GM19043 (cell line): ENCODE data around the gene CDH4.

Experiments used
- ATAC-seq: cut with Tn5 transposase; IDR thresholded peaks from one replicate; pipeline ENCODE4 v1.9.1; 2021; ENCODE audit warnings: low read depth; ENCODE audit not compliant: unreplicated experiment

CDH4 gene

DNA sequence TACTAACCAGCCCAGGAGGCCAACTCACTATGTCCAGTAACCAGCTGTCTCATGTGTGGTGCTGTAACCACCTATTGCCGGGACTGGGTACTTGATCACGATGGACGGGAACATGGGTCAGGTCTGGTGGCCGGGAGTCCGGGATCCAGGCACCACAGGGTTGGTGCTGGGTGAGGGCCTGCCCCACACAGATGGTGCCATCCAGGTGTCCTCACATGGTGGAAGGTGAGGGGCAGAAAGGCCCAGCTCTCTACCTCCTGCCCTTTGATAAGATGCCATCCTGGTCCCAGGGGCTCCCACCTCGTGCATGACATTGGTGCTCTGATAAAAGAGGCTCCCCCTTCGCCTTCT is 697.3 kb downstream of the CDH4 start:
- no peak for ATAC-seq

DNA sequence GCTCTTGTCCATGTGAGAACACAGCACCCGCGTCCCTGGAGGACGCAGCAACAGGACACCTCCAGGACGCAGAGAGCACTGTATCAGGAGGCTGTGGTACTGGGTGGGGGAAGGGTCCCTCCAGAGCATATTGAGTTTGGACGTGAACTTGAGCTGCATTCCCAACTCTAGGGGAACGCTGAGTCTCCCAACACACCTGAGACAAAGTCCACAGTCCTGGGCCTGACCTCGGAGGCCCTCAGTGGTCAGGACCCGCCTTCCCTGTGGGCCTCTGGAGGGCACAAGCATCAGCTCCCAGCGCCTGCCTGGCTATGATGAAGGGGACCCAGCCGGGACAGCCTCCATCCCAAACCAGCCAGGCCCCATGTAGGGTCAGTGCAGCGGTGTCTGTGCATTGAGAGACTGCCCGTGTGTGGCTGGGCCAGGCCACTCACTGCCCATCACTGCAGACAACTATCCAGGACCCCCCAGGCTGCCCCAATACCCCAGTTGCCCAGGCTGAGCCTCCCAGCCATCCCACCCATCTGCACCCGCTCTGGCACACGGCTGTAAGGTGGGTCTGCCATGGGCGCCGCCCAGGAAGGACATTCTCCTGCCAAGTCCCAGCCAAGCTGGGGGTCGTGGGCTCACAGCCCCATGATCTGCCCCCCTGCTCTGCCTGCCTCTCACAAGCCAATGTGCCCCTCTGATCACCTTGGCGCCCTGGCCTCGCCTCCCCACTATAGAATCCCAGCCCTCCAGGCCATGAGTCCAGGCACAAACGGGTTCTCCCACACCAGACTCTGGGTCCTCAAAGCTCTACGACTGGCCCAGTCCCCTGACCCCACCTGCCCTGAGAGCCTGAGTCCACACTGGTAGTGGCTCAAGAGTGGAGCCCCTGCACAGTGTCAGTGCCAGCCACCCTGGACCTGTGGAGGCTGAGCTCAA is 697.9 kb downstream of the CDH4 start:
- no peak for ATAC-seq

DNA sequence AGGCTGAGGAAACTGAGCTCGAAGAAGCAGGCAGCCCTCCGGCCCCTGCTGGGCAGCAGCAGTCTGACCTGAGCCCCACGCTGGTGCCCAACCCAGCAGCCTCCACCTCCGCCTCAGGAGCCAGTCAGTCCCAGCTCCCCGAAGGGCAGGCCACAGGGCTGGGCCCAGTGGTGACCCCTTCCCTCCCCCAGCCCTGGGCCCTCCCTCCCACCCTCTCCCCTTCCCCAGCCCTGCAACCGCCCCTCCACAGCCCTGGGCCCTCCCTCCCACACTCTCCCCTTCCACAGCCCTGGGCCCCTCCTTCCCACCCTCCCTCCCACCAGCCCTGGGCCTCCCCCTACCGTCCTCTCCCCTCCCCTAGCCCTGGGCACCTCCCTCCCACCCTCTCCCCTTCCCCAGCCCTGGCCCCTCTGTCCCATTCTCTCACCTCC is 698.6 kb downstream of the CDH4 start:
- no peak for ATAC-seq

DNA sequence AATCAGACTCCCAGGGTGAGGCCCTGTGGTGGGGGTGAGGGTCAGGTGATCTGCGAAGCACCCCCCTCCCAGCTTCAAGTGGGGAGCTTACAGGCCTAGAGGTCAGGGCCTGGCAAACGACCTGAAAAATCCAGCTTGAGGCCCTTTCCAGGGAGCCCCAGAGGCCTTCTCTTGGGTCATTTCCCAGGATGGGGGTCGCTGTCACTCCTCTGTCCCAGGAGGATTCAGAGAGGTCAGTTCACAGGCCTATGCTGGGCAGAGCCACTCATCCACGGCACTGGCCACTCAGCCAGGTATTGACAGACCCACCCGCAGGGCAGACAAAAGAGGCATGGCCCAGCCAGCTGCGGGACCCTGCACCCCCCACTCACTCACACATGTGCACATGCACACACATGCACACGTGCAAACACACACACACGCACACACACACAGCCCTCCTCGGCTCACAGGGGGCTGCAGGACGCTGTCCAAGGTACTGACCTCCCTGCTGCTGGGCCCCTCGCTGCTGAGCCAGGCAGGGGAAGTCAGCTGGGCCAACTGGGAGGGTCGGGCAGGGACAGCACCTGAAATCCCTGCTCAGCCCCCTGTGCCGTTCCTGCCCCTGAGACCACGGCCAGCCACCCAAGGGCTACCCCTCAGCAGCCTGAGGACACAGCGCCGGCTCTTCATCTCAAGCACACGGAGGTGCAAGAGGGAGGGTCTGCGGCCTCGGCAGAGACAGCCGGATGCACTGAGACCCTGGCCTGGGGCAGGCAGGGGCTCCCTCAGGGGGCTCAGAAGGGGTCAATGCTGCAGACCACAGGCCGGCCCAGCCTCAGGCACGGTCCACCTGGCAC is 699.9 kb downstream of the CDH4 start:
- ATAC-seq, result no peak

DNA sequence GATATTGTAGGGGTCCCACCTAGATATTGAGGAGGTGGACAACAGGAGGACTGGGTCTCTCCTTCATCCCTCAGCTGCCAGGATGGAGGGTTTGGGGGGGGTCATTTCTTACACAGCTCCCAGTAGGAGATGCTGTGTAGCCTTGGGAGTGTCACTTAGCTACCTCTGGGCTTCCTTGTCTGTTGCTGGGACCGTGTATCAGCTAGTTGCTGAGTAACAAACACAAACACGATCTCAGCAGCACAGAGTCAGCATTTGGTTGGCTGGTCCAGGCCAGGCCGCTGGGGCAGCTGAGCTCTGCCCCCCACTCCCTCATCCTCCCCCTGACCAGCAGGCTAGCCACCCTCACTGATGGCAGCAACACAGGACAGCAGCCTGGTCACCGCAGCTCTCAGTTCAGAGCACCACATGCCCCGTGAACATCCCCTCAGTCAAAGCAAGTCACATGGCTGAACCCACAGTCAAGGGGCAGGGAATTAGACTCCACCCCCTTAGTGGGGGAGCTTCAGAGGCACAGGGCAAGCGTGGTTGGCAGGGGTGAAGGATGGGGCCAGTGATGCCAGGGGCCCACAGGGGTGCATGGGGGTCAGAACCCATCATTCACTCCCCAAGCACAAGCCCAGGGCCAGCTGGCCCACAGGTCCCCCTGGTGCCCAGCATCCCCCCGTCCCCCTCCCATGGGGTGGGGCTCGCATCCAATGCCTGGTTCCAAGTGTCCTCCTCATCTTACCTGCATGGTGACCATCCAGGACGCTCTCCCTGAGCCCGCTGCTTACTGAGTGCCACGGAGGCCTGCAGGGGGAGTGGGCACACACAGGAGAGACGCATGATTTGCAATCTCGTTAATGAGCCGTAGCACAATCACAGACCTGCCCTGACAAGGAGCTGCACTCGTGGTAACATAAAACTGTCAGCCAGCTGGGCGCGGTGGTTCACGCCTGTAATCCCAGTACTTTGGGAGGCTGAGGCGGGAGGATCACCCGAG is 701.3 kb downstream of the CDH4 start:
- no peak for ATAC-seq

DNA sequence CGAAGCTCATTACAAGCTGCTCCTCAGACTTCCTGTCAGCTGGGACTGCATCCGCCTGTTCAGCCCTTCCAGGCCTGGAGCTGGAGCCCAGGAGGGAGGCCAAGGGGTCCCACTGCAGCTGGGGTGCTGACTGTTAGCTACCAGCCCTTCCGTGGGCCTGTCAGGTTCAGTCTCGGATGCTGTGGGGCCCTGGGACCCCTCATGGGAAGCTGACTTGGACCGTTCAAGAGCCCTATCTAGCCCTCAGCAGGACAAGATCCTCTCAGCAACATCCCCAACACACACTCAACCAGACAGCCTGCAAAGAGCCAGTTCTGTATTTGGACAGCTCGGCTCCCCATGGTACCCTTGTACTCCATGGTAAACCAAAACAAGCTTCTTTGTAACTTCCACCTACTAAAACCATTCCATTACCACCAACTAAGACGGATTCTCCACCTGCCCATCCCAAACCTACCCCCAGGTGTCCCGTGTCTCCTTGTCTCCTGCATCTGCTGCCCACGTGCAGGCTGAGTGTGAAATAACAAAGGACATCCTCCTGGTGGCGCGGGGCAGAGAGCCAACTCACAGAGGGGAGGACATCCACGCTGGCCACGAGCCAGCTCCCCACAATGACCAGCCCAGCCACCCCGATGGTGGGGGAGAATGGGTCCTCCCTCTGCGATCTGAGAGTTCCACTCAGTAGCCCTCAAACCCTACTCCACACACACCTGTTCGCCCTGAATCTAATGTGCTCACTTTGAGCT is 702.4 kb downstream of the CDH4 start:
- ATAC-seq, result no peak

DNA sequence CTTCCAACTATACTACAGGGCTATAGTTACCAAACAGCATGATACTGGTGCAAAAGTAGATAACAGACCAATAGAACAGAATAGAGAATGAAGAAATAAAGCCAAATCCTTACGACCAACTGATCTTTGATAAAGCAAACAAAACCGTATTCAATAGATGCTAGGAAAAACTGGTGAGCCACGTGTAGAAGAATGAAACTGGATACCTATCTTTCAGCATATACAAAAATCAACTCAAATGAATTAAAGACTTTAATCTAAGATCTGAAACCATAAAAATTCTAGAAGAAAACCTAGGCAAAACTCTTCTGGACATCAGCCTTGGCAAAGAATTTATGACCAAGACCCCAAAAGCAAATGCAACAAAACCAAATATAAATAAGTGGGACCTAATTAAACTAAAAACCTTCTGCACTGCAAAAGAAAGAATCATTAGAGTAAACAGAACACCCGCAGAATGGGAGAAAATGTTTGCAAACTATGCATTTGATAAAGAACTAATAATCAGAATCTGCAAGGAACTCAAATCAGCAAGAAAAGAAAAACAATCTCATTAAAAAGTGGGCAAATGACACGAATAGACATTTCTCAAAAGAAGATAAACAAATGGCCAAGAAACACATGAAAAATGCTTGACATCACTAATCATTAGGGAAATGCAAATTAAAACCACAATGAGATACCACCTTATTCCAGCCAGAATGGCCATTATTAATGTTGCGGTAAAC is 703.8 kb downstream of the CDH4 start:
- no peak for ATAC-seq

DNA sequence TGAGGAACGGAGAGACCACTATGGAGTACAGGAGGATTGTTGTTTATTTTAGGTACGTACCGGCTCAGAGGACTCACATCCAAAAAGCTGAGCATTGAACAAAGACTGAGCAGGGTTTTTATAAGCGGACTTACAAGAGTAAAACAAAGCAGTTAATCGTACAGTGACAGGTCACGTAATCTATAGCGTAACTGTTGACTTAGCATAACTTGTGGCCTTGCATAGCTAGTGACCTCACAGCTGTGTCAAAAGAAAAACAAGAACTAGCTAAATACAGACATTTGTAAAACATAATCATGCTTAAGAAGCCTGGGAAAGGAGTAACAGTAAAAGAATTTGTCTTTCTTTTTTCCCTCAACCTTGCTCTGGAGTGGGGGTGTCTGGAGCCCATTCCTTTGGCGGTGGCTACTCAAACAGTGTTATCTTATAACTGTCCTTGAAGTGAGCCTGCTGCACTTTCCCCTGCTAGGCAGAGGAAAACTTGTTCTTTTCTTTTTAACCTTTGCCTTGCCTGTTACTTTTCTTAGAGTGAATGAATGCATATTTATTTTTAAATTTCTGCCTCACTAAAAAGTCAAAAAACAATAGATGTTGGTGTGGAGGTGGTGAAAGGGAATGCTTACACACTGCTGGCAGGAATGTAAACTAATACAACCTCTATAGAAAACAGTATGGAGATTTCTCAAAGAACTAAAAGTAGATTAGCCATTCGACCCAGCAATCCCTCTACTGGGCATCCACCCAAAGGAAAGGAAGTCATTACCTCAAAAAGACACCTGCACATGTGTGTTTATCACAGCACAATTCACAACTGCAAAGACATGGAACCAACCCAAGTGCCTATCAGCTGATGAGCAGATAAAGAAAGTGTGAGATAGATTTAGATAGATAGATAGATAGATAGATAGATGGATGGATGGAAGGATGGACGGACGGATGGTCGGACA is 704.6 kb downstream of the CDH4 start:
- no peak for ATAC-seq

DNA sequence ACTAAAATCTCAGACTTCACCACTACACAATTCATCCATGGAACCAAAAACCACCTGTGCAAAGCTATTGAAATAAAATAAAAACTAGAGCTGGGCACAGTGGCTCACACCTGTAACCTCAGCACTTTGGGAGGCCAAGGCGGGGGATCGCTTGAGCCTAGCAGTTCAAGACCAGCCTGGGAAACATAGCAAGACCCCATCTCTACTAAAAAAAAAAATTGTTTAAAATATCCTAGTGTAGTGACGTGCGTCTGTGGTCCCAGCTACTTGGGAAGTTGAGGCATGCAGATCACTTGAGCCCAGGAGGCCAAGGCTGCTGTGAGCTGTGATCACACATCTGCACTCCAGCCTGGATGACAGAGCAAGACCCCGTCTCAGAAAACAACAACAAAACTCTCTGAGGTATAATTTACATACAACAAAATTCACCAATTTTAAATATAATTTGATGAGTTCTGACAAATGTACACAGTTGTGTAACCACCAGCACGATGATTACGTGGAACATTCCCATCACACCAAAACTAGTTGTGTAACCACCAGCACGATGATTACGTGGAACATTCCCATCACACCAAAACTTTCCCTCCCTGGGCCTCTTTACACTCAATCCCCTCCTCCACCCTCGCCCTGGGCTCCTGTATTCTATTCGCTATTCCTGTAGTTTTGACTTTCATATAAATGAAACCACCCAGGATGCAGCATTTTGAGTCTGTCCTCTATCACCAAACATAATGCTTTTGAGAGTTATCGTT is 706.1 kb downstream of the CDH4 start:
- no peak for ATAC-seq

DNA sequence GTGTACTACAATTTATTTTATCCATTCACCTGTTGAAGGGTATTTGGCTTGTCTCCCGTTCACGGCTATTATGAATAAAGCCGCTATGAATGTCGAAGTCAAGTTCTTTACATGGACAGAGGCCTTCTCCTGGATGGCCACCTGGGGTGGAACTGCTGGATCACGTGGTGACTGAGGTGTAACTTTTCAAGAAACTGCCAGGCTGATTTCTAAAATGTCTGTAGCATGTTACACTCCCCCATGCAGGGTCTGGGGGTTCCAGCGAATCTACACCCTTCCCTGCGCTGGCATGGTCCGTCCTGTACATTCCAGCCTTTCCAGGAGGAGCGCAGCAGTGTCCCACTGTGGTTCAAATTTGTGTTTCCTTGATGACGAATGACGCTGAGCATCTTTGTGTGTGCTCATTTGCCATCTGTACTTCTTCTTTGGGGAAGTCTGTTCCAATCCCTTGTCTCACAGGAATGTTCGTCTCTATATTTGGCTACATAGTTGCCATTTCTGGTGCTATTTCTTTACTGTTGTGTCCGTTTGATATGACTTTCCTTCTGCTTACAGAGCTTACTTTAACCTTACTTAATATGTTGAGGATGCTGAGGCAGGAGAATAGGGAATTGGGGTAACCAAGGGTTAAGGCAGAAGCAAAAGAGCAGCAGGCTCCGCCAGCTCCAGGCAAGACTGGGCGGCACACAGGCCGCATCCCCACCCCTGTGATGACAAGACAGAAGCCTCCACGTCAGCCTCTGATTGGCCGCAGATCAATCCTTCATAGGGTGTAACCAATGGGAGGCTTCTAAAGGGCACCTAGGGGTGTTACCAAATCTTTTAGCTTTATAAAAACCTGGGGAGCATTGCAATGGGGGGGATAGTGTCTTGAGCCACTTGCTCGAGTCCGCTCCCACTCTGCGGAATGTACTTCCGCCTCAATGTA is 707.0 kb downstream of the CDH4 start:
- no peak for ATAC-seq

DNA sequence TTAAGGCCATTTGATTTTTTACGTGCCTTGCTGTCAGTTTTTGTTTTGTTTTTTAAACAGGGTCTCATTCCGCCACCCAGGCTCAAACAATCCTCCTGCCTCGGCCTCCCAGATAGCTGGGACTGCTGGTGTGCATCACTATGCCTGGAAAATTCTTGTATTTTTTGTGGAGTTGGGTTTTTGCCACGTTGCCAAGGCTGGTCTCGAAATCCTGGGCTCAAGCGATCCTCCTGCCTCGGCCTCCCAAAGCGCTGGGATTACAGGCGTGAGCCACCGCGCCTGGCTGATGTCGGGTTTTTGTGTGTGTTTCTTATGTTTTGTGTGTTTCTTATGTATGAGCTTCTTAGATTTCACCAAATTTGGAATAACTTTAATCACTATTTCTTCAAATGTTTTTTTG is 708.8 kb downstream of the CDH4 start:
- no peak for ATAC-seq

DNA sequence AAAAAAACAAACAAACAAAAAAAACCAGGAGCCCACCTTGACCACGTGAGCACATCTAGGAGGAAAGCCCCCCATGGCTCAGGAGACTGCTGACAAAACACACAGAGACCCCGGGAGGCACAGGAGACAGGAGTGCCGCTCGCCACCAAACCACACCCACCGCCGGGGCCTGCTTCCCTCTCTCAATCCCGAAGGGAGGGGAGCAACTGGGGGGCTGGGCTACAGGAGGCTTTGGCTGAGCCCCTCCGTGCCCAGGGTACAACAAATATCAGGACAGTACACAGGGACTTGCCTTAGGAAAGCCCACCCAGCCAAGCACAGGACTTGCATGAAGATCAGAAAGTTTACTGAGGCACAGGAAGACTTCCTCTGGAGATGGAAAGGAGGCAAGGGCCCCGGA is 711.1 kb downstream of the CDH4 start:
- ATAC-seq, result no peak

DNA sequence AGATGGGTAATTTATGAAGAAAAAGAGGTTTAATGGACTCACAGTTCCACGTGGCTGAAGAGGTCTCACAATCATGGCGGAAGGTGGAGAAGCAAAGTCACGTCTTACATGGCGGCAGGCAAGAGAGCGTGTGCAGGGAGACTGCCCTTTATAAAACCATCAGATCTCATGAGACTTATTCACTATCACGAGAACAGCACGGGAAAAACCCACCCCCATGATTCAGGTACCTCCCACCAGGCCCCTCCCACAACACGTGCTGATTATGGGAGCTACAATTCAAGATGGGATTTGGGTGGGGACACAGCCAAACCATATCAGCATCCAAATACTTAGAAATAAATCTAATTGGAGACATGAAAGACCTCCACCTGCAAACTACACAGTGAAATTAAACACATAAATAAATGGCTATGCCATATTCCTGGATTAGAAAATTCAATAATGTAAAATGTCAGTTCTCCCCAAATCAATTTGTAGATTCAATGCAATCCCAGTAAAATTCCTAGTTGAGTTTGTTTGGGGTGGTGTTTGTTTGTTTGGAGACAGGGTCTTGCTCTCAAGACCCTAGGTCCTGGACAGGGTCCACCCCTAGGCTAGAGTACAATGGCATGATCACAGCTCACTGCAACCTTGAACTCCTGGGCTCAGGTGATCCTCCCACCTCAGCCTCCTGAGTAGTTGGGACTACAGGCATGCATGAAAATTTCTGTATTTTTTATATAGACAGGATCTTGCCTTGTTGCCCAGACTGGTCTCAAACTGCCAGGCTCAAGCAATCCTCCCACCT is 712.0 kb downstream of the CDH4 start:
- ATAC-seq, result no peak

DNA sequence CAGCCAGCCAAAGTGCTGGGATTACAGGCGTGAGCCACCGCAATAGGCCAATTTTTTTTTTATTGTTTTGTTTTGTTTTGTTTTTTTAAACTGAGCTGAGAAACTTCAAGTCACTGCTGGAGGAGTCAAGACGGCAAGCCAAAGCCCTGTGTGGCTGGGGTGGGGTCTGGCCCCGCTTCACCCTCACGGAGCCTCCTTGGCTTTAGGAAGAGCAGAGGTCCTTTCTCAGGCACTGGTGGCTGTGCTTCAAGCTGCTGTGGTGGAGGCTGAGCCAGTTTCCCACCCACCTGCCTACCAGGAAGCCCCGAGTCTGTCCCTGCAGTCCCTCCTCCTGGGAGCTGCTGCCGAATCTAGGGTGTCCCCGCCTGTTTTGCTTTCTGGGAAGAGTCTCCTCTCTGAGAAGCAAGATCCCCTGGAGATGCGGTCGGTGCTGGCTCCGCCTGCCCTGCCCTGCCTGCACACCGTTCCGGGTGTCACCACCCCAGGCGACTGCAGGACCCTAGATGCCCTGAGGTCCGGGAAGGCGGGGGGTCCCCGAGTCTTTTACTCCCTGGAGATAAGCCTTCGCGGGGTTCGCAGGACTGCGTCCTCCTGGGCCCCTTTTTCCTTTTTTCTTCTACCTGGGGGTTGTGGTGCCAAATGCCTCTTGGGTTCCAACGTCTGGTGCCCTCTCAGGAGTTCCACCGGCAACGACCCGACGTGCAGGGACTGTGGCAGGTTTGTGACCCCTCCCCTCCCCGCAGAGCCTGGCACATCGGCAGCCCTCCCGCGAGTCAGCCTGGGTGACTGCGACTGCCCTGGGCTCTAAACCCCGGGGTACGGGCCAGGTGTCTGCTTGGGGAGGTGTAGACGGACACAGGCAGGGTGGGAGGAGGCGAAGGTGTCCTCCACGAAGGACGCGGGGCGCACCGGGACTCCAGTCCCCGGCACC is 712.9 kb downstream of the CDH4 start:
- ATAC-seq, result no peak
